Liver (tissue), 9 donors: ENCODE measurements around the gene INPP5J. TPM values are rescaled to one million over a fixed set of nuclear protein-coding genes. Genes with fewer than 3 reads are reported as not detected.

Source experiments
- DNase-seq: peaks from one replicate; pipeline ENCODE4 v3.0.0-alpha.2; 2017; ENCODE audit warnings: low spot score
- H3K27ac ChIP-seq, 2 donors: one replicate each; pipeline ENCODE4 v1.7.0; 2013; ENCODE audit warnings: inconsistent platforms in 2 of 2, low read length in 2 of 2, control low read depth in 1 of 2, low read depth in 1 of 2, mild to moderate bottlenecking in 1 of 2
- H3K27me3 ChIP-seq, 4 donors: one replicate each; pipeline versions ENCODE4 v1.6.1 to v1.7.0; 2013; ENCODE audit warnings: low read length in 3 of 4, inconsistent platforms in 1 of 4, mild to moderate bottlenecking in 1 of 4, moderate library complexity in 1 of 4; ENCODE audit not compliant: control insufficient read depth in 4 of 4, insufficient read depth in 4 of 4
- H3K36me3 ChIP-seq, 4 donors: one replicate each; pipeline versions ENCODE4 v1.6.1 to v1.7.0; 2013; ENCODE audit warnings: low read length in 3 of 4, mild to moderate bottlenecking in 3 of 4, low read depth in 1 of 4, moderate library complexity in 1 of 4; ENCODE audit not compliant: control insufficient read depth in 4 of 4, insufficient read depth in 3 of 4
- H3K4me1 ChIP-seq, 4 donors: one replicate each; pipeline versions ENCODE4 v1.6.1 to v1.7.0; 2013; ENCODE audit warnings: low read length in 3 of 4, mild to moderate bottlenecking in 3 of 4, moderate library complexity in 1 of 4; ENCODE audit not compliant: control insufficient read depth in 4 of 4, insufficient read depth in 4 of 4
- H3K4me3 ChIP-seq, 3 donors: one replicate each; pipeline versions ENCODE4 v1.6.1 to v1.7.0; 2013; ENCODE audit warnings: low read length in 3 of 3, control low read depth in 1 of 3, low read depth in 1 of 3, mild to moderate bottlenecking in 1 of 3
- H3K9ac ChIP-seq, 2 donors: one replicate each; pipeline ENCODE4 v1.7.0; 2013; ENCODE audit warnings: low read length in 2 of 2, mild to moderate bottlenecking in 2 of 2, moderate library complexity in 2 of 2, control low read depth in 1 of 2, low read depth in 1 of 2
- H3K9me3 ChIP-seq, 4 donors: one replicate each; pipeline versions ENCODE4 v1.6.1 to v1.7.0; 2013; ENCODE audit warnings: low read length in 3 of 4; ENCODE audit not compliant: control insufficient read depth in 4 of 4
- CTCF ChIP-seq: fragments of 150-350 bp; IDR thresholded peaks from 2 replicates; pipeline ENCODE4 v1.5.1; 2017; ENCODE audit warnings: improper control_type of control experiment, low read depth, low read length; ENCODE audit not compliant: missing input control
- EGR1 ChIP-seq, 2 donors: IDR thresholded peaks; 2 replicates each; pipeline ENCODE4 v1.6.1; 2016 to 2018; ENCODE audit warnings: antibody characterized with exemption in 2 of 2, low read depth in 2 of 2
- FOXA1 ChIP-seq: IDR thresholded peaks from 2 replicates; pipeline ENCODE4 v1.6.1; 2016; ENCODE audit warnings: antibody characterized with exemption
- FOXA2 ChIP-seq: IDR thresholded peaks from 2 replicates; pipeline ENCODE4 v1.6.1; 2016; ENCODE audit warnings: antibody characterized with exemption
- GABPA ChIP-seq, 2 donors: IDR thresholded peaks in 1 of 2; conservative IDR thresholded peaks in 1 of 2; 2 replicates each; pipeline ENCODE4 v1.6.1; 2016; ENCODE audit warnings: antibody characterized with exemption in 2 of 2, mild to moderate bottlenecking in 1 of 2, moderate library complexity in 1 of 2
- HNF4A ChIP-seq, 2 donors: conservative IDR thresholded peaks; 2 replicates each; pipeline ENCODE4 v1.6.1; 2016; ENCODE audit warnings: antibody characterized with exemption in 2 of 2, mild to moderate bottlenecking in 2 of 2
- HNF4G ChIP-seq: IDR thresholded peaks from 2 replicates; pipeline ENCODE4 v1.6.1; 2016; ENCODE audit warnings: antibody characterized with exemption
- JUND ChIP-seq, 2 donors: IDR thresholded peaks; 2 replicates each; pipeline ENCODE4 v1.6.1; 2016; ENCODE audit warnings: antibody characterized with exemption in 2 of 2
- MAX ChIP-seq: IDR thresholded peaks from 2 replicates; pipeline ENCODE4 v1.6.1; 2016; ENCODE audit warnings: antibody characterized with exemption
- NR2F2 ChIP-seq: IDR thresholded peaks from 2 replicates; pipeline ENCODE4 v1.6.1; 2016; ENCODE audit warnings: antibody characterized with exemption
- RAD21 ChIP-seq, 2 donors: IDR thresholded peaks; 2 replicates each; pipeline ENCODE4 v1.6.1; 2016; ENCODE audit warnings: antibody characterized with exemption in 2 of 2, mild to moderate bottlenecking in 2 of 2
- RXRA ChIP-seq, 2 donors: IDR thresholded peaks; 2 replicates each; pipeline ENCODE4 v1.6.1; 2017 to 2018; ENCODE audit warnings: antibody characterized with exemption in 2 of 2, mild to moderate bottlenecking in 1 of 2
- SP1 ChIP-seq: IDR thresholded peaks from 2 replicates; pipeline ENCODE4 v1.6.1; 2018; ENCODE audit warnings: antibody characterized with exemption, mild to moderate bottlenecking
- TAF1 ChIP-seq: conservative IDR thresholded peaks from 2 replicates; pipeline ENCODE4 v1.6.1; 2016; ENCODE audit warnings: antibody characterized with exemption, mild to moderate bottlenecking
- YY1 ChIP-seq: IDR thresholded peaks from 2 replicates; pipeline ENCODE4 v1.6.1; 2016; ENCODE audit warnings: antibody characterized with exemption, mild to moderate bottlenecking
- ZBTB33 ChIP-seq: IDR thresholded peaks from 2 replicates; pipeline ENCODE4 v1.6.1; 2016; ENCODE audit warnings: antibody characterized with exemption
- WGBS: extraction: QIAGEN DNeasy Blood & Tissue Kit; methylation state at CpG from one replicate; pipeline ENCODE4 v1.1.7; 2013; 5-methylcytosine and 5-hydroxymethylcytosine counted together
- polyA plus RNA-seq, 2 donors: library from polyadenylated mRNA; stranded (reverse) in 1 of 2; unstranded in 1 of 2; fragments of 200-250 nt in 1 of 2; fragments of >200 nt in 1 of 2; fragmentation: Nextera tagmentation in 1 of 2; extraction: Ambion mirVana in 1 of 2; gene quantifications; one replicate each; pipeline versions ENCODE4 v1.2.1 to v1.2.3, GENCODE V29; 2013 to 2015
- total RNA-seq, 2 donors: library from RNA; depleted of rRNA; stranded (reverse); fragments of >200 nt; gene quantifications; one replicate each; pipeline ENCODE4 v1.2.3, GENCODE V29; 2014
- TF ChIP-seq, protein P1 (sequence below): IDR thresholded peaks from 2 replicates; pipeline ENCODE4 v1.6.1; 2016; ENCODE audit warnings: antibody characterized with exemption
- TF ChIP-seq, protein P2 (sequence below): IDR thresholded peaks from 2 replicates; pipeline ENCODE4 v1.6.1; 2016; ENCODE audit warnings: antibody characterized with exemption, mild to moderate bottlenecking
- donor health status: healthy.
- donor health status: healthy.
- donor health status: healthy.
- donor health status: healthy.
- donor health status: healthy.

The INPP5J gene
- total and polyA plus RNA-seq, 4 donors, result 0.06 to 0.17 (median 0.11) TPM

- Histone ChIP-seq H3K4me1 (no peaks in the 10 kb centered on the region), H3K36me3 (no peaks in the 10 kb centered on the region), H3K27ac (no peak overlapping the region), H3K27me3 (no peaks in the 10 kb centered on the region), H3K9ac (no peak overlapping the region), H3K4me3 (no peak overlapping the region), H3K9me3 (peaks cover 0 to 3% (median 2%) of the 10 kb centered on the region in 4 donors)
- no peak for DNase-seq
- TF ChIP-seq YY1 (no peak), MAX (no peak), CTCF (no peak), EGR1 (IDR thresholded peaks at IDR 0.05; ENCODE audit: low read depth in 2 of 2) (no peak), HNF4G (no peak), SP1 (no peak), ZBTB33 (no peak), RAD21 (IDR thresholded peaks at IDR 0.05) (no peak), NR2F2 (no peak), FOXA2 (no peak), GABPA (IDR thresholded peaks at IDR 0.05 in 1 of 2, conservative IDR thresholded peaks at IDR 0.05 in 1 of 2) (no peak), TAF1 (no peak), HNF4A (conservative IDR thresholded peaks at IDR 0.05) (no peak), FOXA1 (no peak), RXRA (IDR thresholded peaks at IDR 0.05) (no peak), JUND (IDR thresholded peaks at IDR 0.05) (no peak)
- TF ChIP-seq, protein P1, sequence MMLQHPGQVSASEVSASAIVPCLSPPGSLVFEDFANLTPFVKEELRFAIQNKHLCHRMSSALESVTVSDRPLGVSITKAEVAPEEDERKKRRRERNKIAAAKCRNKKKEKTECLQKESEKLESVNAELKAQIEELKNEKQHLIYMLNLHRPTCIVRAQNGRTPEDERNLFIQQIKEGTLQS, result no peak
- TF ChIP-seq, protein P2, sequence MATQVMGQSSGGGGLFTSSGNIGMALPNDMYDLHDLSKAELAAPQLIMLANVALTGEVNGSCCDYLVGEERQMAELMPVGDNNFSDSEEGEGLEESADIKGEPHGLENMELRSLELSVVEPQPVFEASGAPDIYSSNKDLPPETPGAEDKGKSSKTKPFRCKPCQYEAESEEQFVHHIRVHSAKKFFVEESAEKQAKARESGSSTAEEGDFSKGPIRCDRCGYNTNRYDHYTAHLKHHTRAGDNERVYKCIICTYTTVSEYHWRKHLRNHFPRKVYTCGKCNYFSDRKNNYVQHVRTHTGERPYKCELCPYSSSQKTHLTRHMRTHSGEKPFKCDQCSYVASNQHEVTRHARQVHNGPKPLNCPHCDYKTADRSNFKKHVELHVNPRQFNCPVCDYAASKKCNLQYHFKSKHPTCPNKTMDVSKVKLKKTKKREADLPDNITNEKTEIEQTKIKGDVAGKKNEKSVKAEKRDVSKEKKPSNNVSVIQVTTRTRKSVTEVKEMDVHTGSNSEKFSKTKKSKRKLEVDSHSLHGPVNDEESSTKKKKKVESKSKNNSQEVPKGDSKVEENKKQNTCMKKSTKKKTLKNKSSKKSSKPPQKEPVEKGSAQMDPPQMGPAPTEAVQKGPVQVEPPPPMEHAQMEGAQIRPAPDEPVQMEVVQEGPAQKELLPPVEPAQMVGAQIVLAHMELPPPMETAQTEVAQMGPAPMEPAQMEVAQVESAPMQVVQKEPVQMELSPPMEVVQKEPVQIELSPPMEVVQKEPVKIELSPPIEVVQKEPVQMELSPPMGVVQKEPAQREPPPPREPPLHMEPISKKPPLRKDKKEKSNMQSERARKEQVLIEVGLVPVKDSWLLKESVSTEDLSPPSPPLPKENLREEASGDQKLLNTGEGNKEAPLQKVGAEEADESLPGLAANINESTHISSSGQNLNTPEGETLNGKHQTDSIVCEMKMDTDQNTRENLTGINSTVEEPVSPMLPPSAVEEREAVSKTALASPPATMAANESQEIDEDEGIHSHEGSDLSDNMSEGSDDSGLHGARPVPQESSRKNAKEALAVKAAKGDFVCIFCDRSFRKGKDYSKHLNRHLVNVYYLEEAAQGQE, result no peak
- 92% methylated on average over 4 of the region's 4 CpGs for WGBS
These were observed 19.5 kb downstream of the INPP5J start for GRCh38 chr22:31142285-31142684.
